Suppressor macrophage treated with lipopolysaccharide for 4 hours (primary cell): ENCODE results near the gene MYRIP.
A peak's percentile ranks its signal among the peaks of the same experiment; 100 is the strongest.
"Not testable (repeated sequence)": the region's sequence is repeated elsewhere in the genome, so short reads cannot be mapped to it uniquely, and the experiment has no call there.

Source experiments
- DNase-seq: peaks from one replicate; pipeline ENCODE4 v3.0.0-alpha.2; 2020

MYRIP gene

GRCh38 chr3:39808467-39809180, 785 bp upstream of the MYRIP start:
- no peak for DNase-seq

DNA sequence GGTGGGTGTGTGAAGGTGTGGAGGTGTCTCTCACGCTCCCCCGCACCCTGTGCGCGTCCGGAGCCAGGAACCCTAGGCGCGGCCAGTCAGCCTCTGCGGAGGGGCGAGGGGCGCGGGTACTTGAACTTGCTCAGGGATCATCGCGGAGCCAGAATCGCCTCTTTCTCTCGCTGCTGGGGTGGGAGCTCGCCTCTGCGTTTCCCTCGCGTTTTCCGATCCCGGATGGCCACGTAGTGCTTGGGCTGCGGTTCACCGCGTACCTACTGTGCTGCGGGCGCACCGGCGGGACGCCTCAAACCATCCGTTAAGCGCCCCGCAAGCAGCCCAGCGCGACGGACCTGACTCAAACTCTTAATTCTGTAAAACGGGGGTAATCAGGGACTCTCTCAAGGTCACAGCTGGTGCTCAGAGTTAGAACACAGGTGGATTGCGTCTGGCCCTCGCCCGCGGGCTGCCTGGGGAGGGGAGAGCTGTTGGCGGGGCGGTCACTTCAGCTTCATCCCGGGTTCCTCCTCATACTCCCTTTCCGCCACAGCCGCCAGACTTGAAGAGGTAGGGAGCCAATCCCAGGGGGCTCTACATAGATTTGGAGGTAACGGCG, 686 bp downstream of the MYRIP start:
- DNase-seq = no peak

GRCh38 chr3:39810647-39811161, 1.3 kb downstream of the MYRIP start:
- no peak for DNase-seq

GRCh38 chr3:39811561-39811960, 2.2 kb downstream of the MYRIP start:
- no peak for DNase-seq

DNA sequence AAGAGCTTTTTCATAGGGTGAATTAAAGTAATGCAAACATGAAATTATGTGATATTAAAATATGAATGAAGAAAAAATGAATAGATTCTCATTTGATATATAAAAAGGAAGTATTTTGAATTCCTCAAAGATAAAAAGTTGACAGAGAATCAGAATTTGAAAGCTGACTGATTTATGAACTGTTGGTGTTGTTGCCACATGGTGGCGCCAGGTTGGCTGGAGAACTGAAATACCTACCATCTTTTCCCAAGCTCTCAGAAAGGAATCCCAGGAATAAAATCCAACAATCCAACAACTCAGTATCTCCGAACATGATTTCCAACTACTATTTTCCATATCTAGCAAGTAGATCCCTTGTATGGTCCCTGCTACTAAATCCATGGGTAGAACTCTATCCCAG, 3.1 kb downstream of the MYRIP start:
- DNase-seq = no peak

GRCh38 chr3:39814007-39814406, 4.6 kb downstream of the MYRIP start:
- DNase-seq = no peak

DNA sequence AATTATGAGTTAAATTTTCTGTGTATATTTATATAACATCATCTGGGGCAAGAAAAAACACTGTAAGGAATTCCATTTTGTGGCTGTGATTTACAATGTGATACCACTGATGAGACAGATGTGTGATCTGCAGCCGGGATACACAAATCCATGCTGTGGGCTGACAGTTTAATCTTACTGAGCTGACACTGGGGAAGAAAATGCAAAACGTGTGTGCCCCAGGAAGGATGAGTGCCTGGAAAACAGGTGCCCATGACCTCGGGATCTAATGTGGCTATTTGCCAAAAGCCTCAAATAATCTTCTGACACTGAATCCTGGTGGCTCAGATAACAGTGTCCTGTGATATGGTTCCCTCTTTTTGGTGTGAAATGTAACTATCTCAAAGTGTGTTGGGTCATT, 10.5 kb downstream of the MYRIP start:
- DNase-seq = no peak

DNA sequence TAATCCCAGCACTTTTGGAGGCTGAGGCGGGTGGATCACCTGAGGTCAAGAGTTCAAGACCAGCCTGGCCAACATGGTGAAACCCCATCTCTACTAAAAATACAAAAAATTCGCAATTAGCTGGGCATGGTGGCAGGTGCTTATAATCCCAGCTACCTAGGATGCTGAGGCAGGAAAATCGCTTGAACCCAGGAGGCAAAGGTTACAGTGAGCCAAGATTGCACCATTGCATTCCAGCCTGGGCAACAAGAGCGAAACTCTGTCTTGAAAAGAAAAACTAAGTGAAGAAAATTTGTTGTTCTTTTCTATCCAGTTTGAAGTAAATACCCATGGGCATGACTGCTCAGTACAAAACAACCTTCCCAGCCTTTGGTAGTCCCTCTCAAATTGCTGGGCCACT, 24.4 kb downstream of the MYRIP start:
- not testable (repeated sequence) for DNase-seq

DNA sequence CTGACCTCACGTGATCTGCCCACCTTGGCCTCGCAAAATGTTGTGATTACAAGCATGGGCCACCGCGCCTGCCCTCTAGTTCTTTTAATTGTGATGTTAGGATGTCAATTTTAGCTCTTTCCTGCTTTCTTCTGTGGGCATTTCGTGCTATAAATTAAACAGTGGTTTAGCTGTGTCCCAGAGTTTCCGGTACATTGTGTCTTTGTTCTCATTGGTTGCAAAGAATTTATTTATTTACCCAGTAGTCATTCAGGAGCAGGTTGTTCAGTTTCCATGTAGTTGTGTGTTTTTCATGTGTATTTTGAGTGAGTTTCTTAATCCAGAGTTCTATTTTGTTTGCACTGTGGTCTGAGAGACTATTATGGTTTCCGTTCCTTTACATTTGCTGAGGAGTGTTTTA, 30.1 kb downstream of the MYRIP start:
- no peak for DNase-seq

GRCh38 chr3:39843440-39843839, 34.0 kb downstream of the MYRIP start:
- no peak for DNase-seq

GRCh38 chr3:39848365-39848764, 39.0 kb downstream of the MYRIP start:
- DNase-seq = peak; percentile 2

- peak; percentile 9 for DNase-seq
Measured at GRCh38 chr3:39849992-39850715, 40.7 kb downstream of the MYRIP start.

DNA sequence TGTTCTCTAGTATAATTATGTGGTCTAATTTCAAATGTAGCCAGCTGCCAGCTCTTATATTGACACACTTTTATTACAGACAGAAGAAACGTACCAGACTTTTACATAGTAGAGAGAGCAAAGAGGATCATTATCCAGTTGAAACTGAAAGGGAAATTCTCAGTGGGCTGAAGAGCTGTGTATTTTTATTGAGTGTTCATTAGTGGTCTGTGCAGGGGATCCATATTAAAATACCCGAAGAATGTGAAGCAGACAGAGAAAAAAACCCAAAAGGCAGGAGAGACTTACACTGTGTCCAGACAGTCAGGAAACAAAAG, 41.3 kb downstream of the MYRIP start:
- DNase-seq = no peak

- no peak for DNase-seq
Measured at GRCh38 chr3:39855517-39855916, 46.1 kb downstream of the MYRIP start.

GRCh38 chr3:39869890-39870289, 60.5 kb downstream of the MYRIP start:
- no peak for DNase-seq

DNA sequence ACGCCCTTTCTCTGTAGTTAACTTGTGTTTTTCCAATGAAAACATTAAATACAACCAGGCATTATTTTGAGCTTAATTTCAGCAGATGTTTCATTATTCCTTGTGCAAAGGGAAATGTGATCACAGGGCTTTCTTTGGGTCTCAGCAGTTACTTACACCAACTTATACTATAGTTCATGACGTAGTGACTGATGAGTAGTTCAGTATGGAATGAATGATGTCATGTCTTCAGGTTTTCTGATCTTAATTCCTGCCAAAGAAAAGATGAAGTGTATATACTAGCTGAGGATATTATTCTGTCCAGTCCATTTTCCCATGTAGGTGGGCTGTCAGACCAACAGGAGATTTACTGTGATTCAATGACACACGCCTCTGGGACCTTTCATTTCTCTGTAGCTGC, 61.3 kb downstream of the MYRIP start:
- no peak for DNase-seq

DNA sequence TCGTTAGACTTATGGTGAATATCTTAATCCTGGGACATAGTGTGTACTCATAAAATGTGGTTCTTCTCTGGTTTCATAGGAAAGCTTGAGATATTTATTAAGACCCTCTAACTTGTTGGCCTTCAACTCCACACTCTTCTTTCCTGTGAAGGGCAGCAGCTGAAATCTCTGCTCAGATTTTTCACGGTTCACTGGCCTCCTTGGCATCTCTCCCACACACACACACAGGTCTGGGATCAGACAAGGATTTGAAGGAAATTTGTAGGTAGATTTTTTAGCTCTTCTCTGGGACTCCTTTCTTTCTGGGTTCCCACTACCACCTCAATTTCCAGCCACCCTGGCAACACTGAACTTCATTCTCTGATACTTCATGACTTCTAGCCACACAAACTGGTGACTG, 70.2 kb downstream of the MYRIP start:
- DNase-seq = no peak

- no peak for DNase-seq
Measured at GRCh38 chr3:39882111-39882510, 72.7 kb downstream of the MYRIP start.

GRCh38 chr3:39892068-39892467, 82.7 kb downstream of the MYRIP start:
- no peak for DNase-seq

DNA sequence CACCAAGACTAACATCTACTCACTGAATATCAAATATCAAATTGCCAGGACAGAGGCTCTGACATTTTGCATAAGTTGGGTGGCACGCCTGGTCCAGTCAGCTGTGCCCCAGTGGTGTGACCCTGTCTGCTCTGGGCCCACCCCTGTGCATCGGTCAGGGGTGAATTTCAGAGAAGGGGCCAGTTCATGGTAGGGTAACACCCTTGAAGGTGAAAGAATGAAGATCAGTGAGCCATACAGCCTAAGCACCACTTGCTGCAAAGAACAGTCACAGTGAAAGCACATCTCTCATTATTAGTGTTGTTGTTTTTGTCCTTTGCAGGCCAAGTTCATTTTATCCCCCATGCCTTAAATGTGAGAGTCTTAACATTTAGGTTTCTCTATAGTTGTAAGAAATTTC, 86.8 kb downstream of the MYRIP start:
- DNase-seq = no peak

- DNase-seq = no peak
Measured at GRCh38 chr3:39900462-39901002, 91.1 kb downstream of the MYRIP start.

- DNase-seq = no peak
Measured at GRCh38 chr3:39903253-39903652, 93.8 kb downstream of the MYRIP start.

- no peak for DNase-seq
Measured at GRCh38 chr3:39905788-39906187, 96.4 kb downstream of the MYRIP start.

- DNase-seq = no peak
Measured at GRCh38 chr3:39907981-39908380, 98.6 kb downstream of the MYRIP start.
